OCI-LY3 (cell line): ENCODE data around the gene CROCC.
"Not testable (repeated sequence)": the region's sequence is repeated elsewhere in the genome, so short reads cannot be mapped to it uniquely, and the experiment has no call there.

Source experiments
- H2AFZ ChIP-seq: fragments of 200-600, 300-600 bp; shearing (Covaris generic); 2 replicates; pipeline ENCODE4 v1.6.0; 2014; ENCODE audit warnings: antibody characterized with exemption, low read depth, low read length
- H3K27ac ChIP-seq: fragments of 200-600, 300-600 bp; sonication (generic); 2 replicates; pipeline ENCODE4 v1.5.1; 2014; ENCODE audit warnings: mild to moderate bottlenecking, low read length, moderate library complexity, mixed read lengths
- H3K27me3 ChIP-seq: fragments of 200-600, 300-600 bp; sonication (generic); 2 replicates; pipeline ENCODE4 v1.6.1; 2014; ENCODE audit warnings: low read depth, low read length, mixed read lengths
- H3K36me3 ChIP-seq: fragments of 200-600, 300-600 bp; sonication (generic); replicated peaks from 2 replicates; pipeline ENCODE3; 2014; ENCODE audit warnings: low read depth, low read length, mixed read lengths
- H3K4me1 ChIP-seq: fragments of 300-600, 200-600 bp; sonication (generic); 2 replicates; pipeline ENCODE4 v1.6.1; 2014; ENCODE audit warnings: low read length, mixed read lengths
- H3K4me2 ChIP-seq: fragments of 200-600, 300-600 bp; sonication (generic); 2 replicates; pipeline ENCODE4 v1.6.1; 2014; ENCODE audit warnings: low read length, mixed read lengths
- H3K4me3 ChIP-seq: fragments of 300-600, 200-600 bp; sonication (generic); 2 replicates; pipeline ENCODE4 v1.5.1; 2014; ENCODE audit warnings: antibody characterized with exemption, mild to moderate bottlenecking, low read length, moderate library complexity
- H3K79me2 ChIP-seq: fragments of 300-600, 200-600 bp; shearing (Covaris generic); 2 replicates; pipeline ENCODE4 v1.6.1; 2014; ENCODE audit warnings: mild to moderate bottlenecking, low read length, mixed read lengths
- H3K9ac ChIP-seq: fragments of 300-600, 200-600 bp; shearing (Covaris generic); 2 replicates; pipeline ENCODE4 v1.6.0; 2014; ENCODE audit warnings: mild to moderate bottlenecking, low read length, moderate library complexity
- H3K9me3 ChIP-seq: fragments of 200-600, 300-600 bp; shearing (Covaris generic); 2 replicates; pipeline ENCODE4 v1.6.1; 2014; ENCODE audit warnings: low read length, mixed read lengths; ENCODE audit not compliant: insufficient read depth
- H4K20me1 ChIP-seq: fragments of 200-600, 300-600 bp; sonication (generic); 2 replicates; pipeline ENCODE4 v1.6.1; 2016; ENCODE audit warnings: low read length, mixed read lengths; ENCODE audit not compliant: insufficient read depth
- CTCF ChIP-seq: fragments of 200-600, 300-600 bp; sonication (generic); IDR thresholded peaks from 2 replicates; pipeline ENCODE4 v1.5.1; 2014; ENCODE audit warnings: antibody characterized with exemption, low read length, low read depth
- EZH2phosphoT487 ChIP-seq: fragments of 200-600 bp; shearing (Covaris generic); IDR thresholded peaks from 2 replicates; pipeline ENCODE4 v1.6.1; 2018; ENCODE audit warnings: antibody characterized with exemption, mixed run types, low read depth

The CROCC gene

DNA sequence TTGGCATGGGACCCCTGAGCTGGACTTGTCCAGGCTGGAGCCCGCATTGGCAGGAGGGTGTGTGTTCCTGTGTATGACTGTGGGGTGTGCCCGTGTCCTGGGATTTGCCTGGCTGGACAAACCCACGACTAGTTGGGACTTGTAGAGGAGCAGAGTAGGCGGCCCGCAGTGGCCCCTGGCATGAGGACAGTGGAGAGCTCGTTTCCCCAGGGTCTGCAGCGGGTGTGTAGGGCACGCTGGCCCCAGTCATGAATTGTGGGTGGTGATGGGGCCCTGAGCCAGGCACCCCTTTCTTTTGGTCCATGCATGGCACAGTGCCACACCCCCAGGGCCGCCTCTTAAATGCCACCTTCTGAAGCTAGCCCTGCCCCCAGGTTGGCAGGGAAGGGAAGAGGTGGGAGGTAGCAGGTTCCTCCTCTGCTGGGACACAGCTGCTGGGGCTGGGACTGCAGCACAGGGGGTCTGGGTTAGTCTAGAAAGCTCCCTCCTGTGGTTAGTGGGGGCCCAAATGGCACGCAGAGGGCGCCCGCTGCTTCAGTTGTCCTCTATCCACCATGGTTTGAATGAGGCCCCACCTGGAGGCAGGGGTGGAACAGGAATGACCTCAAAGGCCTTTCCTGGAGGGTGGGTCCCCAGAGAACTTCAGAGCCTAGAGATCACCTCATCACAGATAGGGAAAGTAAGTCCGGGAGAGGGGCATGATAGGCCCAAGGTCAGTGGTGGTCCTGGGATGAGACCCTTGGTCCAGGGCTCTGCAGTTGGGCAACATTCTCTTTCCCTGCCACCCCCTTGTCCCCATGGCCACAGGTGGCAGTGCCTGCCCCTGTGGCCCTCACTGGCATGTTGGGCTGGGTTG, 4.1 kb downstream of the CROCC start:
- no peak overlapping the region for H3K4me3 ChIP-seq
- H3K9me3 ChIP-seq = no peaks in the 10 kb centered on the region
- 0 out of 2 replicates have a peak, but pooled peaks cover 6% of the 10 kb centered on the region for H3K4me1 ChIP-seq
- no peaks in the 10 kb centered on the region for H3K27me3 ChIP-seq
- H3K4me2 ChIP-seq = no peak overlapping the region
- no peaks in the 10 kb centered on the region for H3K79me2 ChIP-seq
- no peak overlapping the region for H3K27ac ChIP-seq
- no peak overlapping the region for H2AFZ ChIP-seq
- no peaks in the 10 kb centered on the region for H3K36me3 ChIP-seq
- no peaks in the 10 kb centered on the region for H4K20me1 ChIP-seq
- no peak for TF ChIP-seq CTCF
- TF ChIP-seq EZH2phosphoT487 = no peak
- H3K9ac ChIP-seq = no peak overlapping the region

- Histone ChIP-seq H4K20me1 (no peaks in the 10 kb centered on the region), H3K36me3 (no peaks in the 10 kb centered on the region), H2AFZ (no peak overlapping the region), H3K79me2 (no peaks in the 10 kb centered on the region), H3K4me3 (no peak overlapping the region), H3K9me3 (no peaks in the 10 kb centered on the region), H3K4me2 (no peak overlapping the region), H3K27me3 (no peaks in the 10 kb centered on the region), H3K9ac (no peak overlapping the region), H3K4me1 (no peaks in the 10 kb centered on the region), H3K27ac (no peak overlapping the region)
- TF ChIP-seq EZH2phosphoT487 (no peak), CTCF (no peak)
Observed at GRCh38 chr1:16926491-16927073, 4.9 kb downstream of the CROCC start.

GRCh38 chr1:16927256-16927655, 5.5 kb downstream of the CROCC start:
- no peaks in the 10 kb centered on the region for H3K79me2 ChIP-seq
- TF ChIP-seq EZH2phosphoT487 (no peak), CTCF (no peak)
- H2AFZ ChIP-seq = no peak overlapping the region
- no peaks in the 10 kb centered on the region for H4K20me1 ChIP-seq
- H3K4me1 ChIP-seq = no peaks in the 10 kb centered on the region
- H3K4me3 ChIP-seq = no peak overlapping the region
- H3K4me2 ChIP-seq = no peak overlapping the region
- H3K9me3 ChIP-seq = no peaks in the 10 kb centered on the region
- H3K36me3 ChIP-seq = no peaks in the 10 kb centered on the region
- no peak overlapping the region for H3K27ac ChIP-seq
- H3K27me3 ChIP-seq = no peaks in the 10 kb centered on the region
- no peak overlapping the region for H3K9ac ChIP-seq

DNA sequence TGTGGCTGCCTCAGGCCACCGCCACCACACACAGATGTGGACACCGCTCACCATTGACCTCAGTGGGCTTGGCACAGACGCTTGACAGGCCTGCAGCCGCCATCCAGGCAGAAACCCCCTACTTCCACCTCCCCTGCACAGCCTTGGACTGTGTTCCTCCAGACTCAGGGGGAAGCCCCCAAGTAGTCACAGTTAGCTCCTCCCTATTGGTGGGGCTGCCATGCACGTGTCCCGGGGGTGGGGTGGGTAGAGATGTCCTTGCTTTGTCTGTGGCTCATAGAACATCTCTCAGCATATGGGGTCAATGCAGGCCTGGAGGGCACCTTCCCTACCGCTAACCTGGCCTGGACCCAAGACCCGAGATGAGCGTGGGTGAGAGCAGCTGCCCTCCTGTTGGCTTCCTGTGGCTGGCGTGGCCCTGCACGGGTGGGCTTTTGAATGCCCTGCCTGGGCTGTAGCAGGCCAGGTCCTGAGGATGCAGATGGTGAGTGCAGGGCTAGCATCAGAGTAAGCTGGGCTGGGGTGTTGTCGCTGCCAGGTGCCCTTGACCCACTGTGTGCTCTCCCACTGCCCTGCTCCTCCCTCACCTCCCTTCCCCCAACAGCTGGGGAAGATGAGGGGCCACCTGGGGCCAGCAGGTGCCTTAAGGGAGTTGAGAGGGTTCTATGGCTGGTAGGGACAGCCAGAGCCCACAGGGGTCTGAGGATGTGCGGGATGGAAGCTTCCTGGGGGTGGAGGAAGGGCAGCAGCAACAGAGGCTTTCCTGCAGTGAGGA, 6.2 kb downstream of the CROCC start:
- no peaks in the 10 kb centered on the region for H3K9me3 ChIP-seq
- H2AFZ ChIP-seq = no peak overlapping the region
- no peak overlapping the region for H3K4me3 ChIP-seq
- H3K79me2 ChIP-seq = no peaks in the 10 kb centered on the region
- H3K27me3 ChIP-seq = no peaks in the 10 kb centered on the region
- no peak overlapping the region for H3K9ac ChIP-seq
- no peak overlapping the region for H3K27ac ChIP-seq
- no peaks in the 10 kb centered on the region for H4K20me1 ChIP-seq
- no peak for TF ChIP-seq CTCF
- TF ChIP-seq EZH2phosphoT487 = no peak
- H3K4me1 ChIP-seq = no peaks in the 10 kb centered on the region
- no peak overlapping the region for H3K4me2 ChIP-seq
- H3K36me3 ChIP-seq = no peaks in the 10 kb centered on the region

GRCh38 chr1:16929146-16930041, 7.7 kb downstream of the CROCC start:
- not testable (repeated sequence) for H3K4me3 ChIP-seq, H3K4me2 ChIP-seq, H3K36me3 ChIP-seq, H2AFZ ChIP-seq, H3K9me3 ChIP-seq, H3K4me1 ChIP-seq, H3K27me3 ChIP-seq, H3K9ac ChIP-seq, H4K20me1 ChIP-seq, H3K79me2 ChIP-seq, H3K27ac ChIP-seq
